Activated CD8-positive, alpha-beta memory T cell treated with anti-CD3 and anti-CD28 coated beads for 24 hours (primary cell): Measurements from ENCODE around the gene SPDEF.

Source experiments
- DNase-seq: peaks from one replicate; pipeline ENCODE4 v3.0.0-alpha.2; 2020

The SPDEF gene

DNA sequence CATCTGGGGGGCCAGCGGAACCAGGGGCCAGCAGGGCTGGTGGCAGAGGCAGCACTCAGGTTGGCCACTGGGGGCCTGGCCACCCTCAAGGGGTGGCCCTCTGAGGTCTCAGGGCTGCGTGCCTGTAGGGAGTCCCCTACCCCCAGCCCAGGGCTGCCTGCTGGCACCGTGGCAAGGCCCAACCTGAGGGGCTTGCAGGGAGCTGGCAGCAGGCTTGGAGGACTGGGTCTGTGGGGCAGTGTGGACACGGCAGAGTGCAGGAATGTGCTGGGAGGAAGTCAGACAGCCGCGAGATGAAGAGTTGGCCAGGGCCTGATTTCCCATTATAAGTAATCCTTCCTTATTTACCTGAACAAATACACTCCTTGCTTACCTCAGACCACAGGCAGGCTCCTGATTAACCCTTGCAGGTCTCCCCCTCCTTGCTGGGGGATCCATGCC lies at the start of gene SPDEF:
SPDEF (minus strand) TSS at position 299 of the 441 bp plus-strand sequence. CDS start 11,874 bp downstream, outside the sequence.
- DNase-seq, result no peak

DNA sequence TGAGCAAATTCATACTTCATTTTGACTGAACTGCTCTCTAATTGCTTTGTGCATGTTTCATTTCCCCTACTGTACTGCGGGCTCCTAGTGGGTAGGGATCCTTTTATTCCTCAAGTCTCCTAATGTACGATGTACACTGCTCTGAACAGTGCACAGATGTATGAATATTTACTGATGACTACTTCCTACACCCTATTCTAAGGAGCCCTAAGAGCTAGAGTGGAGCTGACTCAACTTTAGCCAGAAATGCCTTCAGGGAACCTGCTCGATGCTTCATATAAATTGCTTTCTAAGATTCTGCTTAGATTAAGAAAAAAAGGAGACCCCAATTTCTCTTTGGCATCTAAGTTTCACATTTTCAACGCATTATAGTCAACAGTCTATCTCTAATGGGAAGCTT lies 47.6 kb upstream of the SPDEF start:
- no peak for DNase-seq

DNA sequence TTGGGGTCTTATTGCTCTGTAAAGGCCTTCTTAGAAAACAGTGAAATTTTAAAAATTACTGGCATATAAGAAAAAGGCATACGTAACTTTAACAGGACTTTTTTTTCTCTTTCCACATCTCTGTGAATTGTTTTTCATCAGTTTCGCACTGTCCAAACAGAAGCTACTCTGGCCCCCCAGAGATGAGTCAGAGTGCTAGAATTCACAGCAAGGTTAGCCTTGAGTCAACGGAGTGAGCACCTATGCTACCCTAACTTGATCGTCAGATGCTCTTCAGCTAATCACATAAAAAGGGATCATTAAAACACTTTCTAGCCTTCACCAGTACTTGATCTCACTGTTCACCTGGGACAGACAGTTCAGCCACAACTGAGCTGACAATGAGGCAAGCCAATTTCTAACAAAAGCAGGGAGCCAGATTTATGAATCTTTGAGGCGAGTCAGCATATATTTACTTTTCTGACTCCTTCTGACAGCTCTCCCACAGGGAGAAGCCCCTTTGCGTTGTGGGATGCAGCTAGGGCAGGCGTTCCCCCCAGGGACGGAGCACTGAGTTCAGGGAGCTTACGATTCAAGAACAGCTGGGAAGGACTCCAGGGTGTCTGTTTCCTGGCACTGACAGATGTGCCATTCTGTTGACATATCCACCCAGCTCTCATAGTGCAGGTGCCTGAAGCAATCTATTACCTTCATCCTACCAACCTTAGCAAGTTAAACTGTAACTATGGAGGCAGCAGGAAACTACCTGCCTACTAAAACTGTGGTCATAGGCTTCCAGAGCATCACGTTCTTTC lies 46.4 kb upstream of the SPDEF start:
- no peak for DNase-seq

DNA sequence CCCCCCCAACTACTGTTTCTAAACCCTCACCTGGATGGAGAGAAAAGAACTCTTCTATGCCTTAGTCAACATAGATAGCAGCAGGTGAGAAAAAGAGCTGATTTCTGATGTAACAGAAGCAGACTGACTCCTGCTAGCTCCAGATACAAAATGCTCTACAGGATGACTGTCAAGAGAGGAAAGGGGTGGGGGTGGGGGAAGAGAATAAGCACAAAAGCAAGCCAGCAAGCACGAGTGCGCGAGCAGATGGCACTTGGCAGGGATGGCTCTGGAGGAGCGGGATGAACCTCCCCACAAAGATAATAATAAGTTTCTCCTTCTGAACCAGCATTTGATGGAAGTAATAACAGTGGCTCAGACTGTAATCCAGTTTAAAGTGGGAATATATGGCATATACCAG lies 45.6 kb upstream of the SPDEF start:
- DNase-seq, result no peak

DNA sequence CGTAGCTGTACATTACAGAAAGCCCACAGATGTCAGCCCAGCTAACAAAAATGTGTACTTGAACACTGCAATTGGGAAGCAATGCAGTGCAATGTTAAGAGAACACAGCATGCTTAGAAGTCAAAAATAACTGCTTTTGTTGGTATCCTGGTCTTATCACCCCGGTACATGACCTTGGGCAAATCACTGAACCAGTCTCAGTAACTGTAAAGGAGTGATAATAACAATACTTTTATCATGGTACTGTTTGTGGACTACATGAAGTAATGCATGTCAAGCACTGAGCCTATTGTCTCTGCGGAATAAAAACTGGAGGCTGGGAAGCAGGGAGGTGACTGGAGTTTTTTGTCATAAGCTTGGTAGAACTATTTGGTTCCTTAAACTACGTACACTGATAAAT lies 44.7 kb upstream of the SPDEF start:
- no peak for DNase-seq

DNA sequence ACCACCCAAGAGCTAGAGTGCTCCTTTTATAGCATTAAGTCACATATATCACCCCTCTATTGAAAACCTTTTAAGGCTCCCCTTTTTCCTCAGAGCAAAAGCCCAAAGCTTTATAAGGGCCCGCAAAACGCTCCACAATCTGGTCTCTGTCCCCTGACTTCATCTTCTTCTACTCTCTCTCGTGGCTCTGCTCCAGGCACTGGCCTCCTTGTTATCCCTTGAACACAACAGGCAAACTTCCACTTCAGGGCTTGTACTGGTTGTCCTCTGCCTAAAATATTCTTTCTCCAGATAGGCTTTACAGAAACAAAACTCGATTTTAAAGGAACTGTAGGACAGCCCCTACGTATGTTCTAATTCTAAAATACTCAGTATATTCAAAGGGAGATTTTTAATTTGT lies 44.0 kb upstream of the SPDEF start:
- no peak for DNase-seq

DNA sequence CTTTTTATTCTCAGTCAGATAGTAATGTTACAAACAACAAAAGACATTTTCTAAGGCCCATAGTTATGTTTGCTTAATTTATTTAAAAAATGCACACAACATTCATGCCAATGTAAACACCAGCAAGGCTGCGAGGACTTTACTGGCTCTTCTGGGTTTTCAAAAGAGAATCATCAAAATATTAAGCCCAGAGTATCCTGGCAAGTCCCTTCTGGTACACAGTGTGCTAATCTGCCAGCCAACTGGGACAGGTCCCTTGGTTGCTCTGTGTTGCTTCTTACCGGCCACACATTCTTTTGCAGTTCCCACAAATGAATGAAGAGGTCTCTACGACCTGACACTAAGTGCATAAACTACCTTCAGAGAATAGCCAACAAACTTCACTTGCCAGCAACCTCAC lies 42.6 kb upstream of the SPDEF start:
- DNase-seq, result no peak

DNA sequence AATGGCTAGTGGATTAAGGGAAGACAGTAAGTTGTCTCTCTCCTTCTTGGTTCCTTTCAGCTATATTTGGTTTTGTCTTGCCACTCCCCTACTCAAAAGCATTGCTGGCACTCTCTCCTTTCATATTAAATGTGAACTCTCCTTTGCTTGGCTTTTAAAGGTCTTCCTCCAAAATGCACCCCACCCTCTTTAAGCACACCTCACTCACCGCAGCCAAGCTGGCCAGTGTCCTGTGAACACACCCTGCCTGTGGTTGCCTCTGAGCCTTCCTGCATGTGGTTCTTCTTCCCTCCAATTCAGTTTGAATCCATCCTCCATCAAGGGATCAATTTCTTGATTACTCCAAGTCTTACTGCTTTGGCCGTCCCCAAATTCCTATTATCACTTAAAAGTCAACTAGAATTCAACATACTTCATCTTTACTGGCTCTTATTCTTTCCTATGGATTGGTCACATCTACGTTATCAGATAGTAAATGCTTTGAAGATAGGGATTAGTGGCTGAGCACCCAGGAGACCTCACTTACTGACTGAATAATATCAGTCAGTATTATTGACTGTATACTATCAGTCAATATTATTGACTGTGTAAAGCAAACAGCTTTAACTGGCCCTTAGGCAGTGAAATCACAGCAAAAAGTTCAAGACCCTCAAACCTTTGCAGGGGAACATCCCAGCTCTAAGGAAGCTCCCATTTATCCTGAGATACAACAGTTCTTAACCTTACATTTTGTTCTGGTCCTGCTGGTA lies 41.6 kb upstream of the SPDEF start:
- no peak for DNase-seq

DNA sequence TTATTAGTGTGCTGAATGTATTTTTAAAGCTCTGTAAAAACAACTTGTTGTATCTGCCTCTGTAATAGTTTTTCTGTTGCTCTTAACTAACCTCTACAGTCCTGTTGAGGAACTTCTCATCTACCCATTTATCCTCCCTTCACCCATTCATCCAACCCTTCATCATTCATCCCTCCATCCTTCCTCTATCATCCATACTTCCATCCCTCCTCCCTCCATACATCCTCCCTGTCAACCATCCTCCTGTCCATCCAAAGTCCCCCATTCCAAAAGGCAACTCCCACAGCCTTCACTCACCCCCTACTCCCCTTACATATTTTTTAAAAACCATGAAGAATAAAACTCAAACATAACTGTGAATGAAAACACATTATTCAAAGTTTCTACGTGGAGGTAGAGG lies 40.7 kb upstream of the SPDEF start:
- no peak for DNase-seq

DNA sequence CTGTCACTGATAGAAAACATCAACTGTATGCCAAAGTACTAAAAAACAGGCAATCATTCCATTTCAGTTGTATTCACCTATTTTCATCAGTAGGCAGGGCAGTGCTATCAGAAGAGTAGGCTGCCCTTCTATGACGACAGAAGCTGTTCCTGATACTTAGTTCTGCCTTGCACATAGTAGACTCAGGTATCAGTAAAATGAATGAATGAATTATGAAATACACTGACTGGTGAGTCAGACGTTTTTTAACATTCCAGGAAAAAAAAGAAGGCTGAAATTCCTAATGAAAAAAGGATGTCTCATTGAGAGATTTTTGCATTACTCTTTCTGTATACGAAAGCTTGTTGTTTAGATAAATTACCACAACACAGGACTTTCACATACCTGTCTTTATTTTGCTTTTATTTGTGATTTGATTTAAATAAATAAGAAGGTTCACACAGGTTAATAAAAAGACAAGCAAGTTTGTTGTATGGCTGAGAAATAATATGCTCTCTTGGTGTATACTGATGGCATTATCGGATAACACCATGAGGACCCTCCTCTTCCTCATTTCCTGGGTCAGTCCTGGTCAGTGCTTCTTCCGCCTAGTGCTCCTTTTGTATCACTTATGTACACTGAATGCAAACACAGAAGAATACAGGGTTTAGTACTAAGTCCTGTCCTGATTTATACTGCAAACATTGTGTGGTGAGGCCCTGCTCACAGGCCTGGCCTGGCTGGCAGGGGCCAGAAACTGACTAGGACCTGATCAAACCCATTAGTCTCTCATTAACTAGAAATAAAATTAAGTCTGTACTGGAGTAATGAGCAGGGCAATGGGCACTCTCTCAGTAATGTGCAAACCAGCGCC lies 39.4 kb upstream of the SPDEF start:
- no peak for DNase-seq

DNA sequence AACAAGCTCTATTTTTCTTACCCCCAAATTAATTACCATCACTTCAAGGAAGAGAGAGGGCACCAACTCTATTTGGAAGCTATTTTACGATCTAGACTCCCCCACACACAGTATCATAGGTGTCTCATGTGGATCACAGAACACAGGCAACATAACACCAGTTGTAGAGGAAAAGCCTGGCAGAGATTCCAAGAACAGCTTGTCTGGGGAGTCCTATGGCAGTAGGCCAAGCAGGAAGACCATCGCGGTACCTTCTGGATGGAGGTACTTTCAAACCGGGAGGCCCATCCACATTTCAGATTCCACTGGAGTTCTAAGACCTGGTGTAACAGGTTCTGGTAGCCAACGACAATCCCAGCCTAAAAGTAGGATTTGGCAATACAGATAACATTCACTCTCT lies 37.6 kb upstream of the SPDEF start:
- no peak for DNase-seq

DNA sequence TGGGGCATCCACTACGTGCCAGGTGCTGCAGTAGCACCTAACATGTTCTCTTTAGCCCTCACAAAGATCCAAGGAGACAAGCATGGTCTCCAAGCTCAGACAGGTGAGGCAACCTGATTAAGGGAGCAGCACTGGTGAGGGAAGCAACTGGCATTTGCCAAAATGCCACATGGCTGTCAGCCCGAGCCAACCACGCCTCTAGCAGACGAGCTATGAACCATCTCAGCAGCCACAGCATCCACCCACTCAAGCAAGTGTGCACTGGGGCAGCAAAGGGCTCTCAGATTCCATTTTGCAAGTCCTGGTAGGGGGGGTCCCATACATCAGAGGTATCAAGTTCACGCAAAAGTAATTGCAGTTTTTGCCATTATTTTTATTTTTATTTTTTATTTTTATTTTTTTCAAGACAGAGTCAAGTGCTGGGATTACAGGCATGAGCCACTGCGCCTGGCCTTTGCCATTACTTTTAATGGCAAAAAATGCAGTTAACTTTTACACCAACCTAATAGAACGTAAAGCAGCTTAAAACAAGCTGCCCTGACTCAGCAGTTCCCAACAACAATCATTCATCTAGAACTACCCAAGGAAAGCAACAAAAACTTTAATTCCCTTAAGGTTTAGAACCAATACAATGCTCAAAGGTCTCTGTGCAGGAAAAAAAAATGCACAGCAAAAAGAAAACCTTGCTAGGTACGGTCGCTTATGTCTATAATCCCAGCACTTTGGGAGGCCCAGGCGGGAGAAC lies 36.3 kb upstream of the SPDEF start:
- DNase-seq, result no peak

DNA sequence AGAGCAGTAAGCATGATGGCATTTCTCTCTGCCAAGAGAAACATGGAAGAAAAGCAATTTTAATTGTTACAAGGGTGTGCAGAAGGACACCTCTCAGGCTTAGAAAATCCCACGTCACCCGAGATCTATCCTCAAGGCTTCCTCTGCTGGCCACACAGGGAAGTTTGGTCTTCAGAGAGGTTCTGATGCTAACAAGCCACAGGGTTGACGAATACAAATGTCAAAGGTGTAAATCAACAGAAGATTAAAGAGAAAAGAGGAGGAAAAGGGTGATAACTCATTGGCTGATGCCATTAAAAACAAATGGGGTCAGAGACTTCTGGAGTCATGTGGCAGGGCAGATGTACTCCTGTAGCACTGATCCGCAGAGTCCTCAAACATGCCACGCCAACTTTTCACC lies 33.6 kb upstream of the SPDEF start:
- DNase-seq, result no peak

DNA sequence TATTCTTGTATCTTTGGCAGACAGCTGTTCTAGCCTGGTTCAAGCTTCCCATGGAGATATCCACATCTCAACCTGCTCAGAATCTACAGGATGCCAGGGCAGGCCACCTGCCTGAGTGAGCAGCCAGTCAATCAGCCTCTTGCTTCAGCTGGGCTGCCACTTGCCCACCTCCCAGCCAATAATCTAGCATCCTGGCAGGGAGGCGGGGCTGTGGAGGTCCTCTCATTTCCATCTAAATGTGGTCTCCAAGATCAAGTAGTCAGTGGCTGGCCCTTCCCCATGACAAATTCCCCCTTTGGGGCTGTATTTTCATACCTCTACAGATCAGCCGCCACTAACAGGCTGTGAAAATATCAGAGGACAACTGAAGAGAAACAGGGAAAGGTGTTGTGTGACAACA lies 33.0 kb upstream of the SPDEF start:
- no peak for DNase-seq

DNA sequence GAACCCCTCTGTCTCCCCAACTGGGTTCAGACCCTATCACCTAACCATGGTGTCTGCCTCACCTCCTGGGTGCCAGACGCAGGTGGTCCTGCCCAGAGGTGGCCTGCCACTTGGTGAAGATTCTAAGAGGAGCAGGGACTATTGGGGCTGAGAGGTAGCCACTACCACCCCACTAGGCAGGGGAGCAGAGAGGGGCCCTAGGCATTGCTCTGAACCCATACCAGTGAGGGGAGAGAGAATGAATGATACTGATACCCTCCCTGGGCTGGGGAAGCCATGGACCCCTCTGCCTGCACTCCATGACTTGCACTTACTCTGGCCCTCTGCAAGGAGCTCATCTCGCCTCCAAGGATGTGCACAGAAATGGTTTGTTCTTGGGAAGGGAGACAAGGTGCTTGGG lies 31.7 kb upstream of the SPDEF start:
- no peak for DNase-seq

DNA sequence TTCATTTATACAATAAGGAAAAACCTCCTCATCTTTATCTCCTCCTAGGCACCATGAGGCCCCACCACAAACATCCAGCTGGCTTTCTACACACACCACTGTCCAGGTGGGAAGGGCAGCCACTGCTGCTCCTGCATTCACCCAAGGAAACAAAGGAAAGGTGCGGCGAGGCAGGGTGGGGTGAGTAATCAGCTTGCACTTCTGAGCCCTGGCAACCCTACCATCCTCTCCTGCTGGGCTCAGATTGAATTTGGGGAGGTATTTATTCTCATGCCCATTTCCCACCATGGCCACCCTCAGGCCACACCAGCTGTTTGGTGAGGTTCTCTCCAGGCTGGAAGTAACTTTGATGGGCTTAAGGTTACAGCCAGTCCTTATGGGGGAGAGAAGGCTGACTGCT lies 31.2 kb upstream of the SPDEF start:
- DNase-seq, result no peak

DNA sequence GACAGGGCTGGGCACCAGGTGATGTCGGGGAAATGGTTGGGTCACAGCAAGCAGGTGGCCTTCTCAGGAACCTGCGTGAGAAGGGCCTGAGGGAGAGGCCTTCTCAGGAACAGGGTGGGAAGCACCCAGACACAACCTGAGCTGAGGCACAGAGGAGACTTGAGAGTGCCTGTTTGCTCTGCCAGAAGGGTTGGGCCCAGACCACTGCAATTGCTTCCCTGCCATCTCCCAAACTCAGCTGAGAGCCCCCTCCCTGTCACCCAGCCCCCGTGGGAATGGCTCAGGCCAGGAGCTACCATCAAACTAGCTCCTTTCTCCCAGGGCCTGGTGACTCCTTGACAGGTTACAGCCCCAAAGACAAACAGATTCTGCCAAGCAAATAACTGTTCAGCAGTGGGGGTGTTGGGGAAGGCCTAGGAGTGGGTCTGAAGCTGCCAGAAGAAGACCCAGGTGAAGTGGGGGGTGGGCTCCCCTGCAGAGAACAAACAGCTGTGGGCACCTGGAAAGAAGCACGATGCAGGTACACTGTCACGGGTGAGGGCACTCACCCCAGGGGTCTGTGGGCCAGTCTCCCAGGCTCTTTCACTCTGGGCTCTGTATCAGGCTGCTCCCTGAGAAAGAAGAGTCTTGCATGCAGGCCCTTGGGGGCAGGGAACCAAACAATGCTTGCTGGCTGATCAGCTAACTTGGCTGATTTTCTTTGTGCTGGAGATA lies 30.4 kb upstream of the SPDEF start:
- no peak for DNase-seq

DNA sequence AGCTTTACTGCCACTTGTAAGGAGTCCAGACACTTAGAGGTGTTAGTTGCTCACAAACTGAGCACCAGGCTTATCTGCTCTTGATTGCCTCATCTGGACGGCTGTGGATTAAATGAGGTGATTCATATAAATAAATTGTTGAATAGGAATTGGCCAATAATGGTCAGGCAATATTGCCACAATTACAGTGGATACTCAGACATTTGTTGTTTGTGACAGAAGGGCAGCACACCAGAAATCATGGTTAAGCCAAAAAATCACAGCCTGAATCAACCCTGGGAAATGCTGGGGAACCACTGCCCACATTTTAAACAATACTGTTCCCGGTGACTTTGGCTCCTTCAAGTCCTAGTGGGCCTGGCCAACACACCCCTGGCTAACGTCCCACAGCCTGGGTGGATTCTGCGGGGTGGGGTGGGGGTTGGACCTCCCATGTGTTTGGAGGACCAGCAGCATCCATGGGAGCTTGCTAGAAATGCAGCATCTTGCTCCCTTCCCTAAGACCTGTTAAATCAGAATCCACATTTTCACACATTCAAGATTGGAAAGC lies 29.5 kb upstream of the SPDEF start:
- DNase-seq, result no peak

DNA sequence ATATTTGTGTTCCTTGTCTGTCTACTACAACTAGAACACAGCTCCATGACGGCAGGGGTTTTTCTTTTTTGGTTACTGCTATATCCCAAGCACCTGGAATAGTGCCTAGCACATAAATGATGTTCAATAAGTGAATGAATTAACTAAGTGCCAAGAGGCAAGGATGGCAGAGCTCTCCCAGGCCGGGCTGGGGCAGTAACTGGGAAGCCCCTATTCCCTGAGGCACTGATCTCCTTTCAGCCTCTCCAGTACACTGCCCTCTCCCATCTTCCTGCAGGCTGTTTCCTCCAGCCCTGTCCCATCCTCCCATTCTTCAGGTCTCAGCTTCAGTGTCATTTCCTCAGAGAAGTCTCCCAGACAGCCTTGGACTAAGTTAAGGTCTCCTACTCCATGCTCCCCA lies 29.0 kb upstream of the SPDEF start:
- no peak for DNase-seq

DNA sequence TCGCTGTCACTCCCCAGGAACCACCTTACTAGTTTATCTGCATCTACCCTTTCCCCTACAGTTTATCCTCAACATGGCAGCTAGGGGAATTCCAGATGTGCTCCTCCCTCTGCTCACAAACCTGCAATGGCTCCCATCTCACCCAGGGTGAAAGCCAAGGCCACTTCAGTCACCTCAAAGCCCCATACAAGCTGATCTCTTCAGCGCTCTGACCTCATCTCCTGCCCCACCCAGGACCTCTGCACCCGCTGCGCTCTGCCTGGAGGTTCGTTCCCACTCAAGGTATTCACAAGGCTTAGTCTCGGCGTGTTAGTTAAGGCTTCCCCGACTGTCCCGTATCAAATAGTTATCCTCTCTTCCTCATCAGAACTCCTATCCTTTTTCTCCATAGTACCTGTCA lies 28.6 kb upstream of the SPDEF start:
- no peak for DNase-seq

DNA sequence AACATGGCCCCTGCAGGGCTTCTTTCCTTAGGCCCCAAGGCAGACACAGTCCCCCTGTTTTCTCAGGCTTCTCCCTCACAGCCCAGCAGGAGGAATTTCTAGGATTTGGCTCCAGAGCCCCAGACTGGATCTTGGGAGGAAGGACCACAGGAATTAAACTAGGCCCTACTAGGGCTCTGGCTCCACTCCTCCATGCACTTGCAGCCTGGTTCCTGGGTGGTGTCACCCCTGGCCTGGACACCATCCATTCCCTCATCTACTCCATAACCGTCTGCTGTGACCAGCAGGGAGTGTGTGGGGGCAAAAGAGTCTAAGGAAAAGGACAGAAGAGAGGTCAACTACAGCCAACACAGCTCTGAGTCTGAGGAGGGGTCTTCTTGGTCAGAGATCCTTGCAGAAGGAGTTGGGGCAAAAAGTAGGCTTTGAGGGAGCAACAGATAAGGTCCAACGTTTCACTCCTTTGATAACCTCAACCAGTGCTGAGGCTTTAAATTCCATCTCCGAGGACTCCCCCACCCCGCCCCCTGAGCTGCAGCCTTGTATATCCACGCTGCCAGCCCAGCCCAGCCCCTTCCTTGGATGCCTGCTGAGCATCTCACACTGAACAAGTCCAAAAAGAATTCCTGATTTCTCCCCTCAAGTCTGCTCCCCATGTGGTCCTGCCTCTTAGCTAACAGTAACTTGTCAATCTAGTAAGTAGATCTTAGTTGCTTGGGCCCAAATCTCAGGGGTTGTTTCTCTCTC lies 27.9 kb upstream of the SPDEF start:
- DNase-seq, result no peak
